ENCODE data around the gene SIAE. TPM values are rescaled to one million over a fixed set of nuclear protein-coding genes. Genes with fewer than 3 reads are reported as not detected.

The SIAE gene
- polyA plus RNA-seq, 1 donor, result 8.9 TPM

Other genes with a start within 250 kb of the SIAE start
- not detected for gene OR8B4, start 248.9 kb downstream of the SIAE start, polyA plus RNA-seq (ENCODE audit: insufficient read length)
- not detected for gene OR8B8, start 228.0 kb downstream of the SIAE start, polyA plus RNA-seq (ENCODE audit: insufficient read length)
- not detected for gene OR8B12, start 130.1 kb downstream of the SIAE start, polyA plus RNA-seq (ENCODE audit: insufficient read length)
- gene OR8A1, start 103.7 kb downstream of the SIAE start, polyA plus RNA-seq (ENCODE audit: insufficient read length), result 0.37 TPM
- not detected for gene PANX3, start 62.3 kb downstream of the SIAE start, polyA plus RNA-seq (ENCODE audit: insufficient read length)
- gene TBRG1, start 50.9 kb downstream of the SIAE start, polyA plus RNA-seq (ENCODE audit: insufficient read length), result 23.1 TPM
- gene SPA17, start 165 bp upstream of the SIAE start, polyA plus RNA-seq (ENCODE audit: insufficient read length), result 2.1 TPM
- 5.3 TPM for gene NRGN, start 66.2 kb upstream of the SIAE start, polyA plus RNA-seq (ENCODE audit: insufficient read length)
- gene VSIG2, start 78.5 kb upstream of the SIAE start, polyA plus RNA-seq (ENCODE audit: insufficient read length), result 1.0 TPM
- 65.1 TPM for gene ESAM, start 88.6 kb upstream of the SIAE start, polyA plus RNA-seq (ENCODE audit: insufficient read length)
- gene MSANTD2, start 126.7 kb upstream of the SIAE start, polyA plus RNA-seq (ENCODE audit: insufficient read length), result 15.9 TPM
- 31.8 TPM for gene ROBO3, start 191.7 kb upstream of the SIAE start, polyA plus RNA-seq (ENCODE audit: insufficient read length)
- gene ROBO4, start 224.1 kb upstream of the SIAE start, polyA plus RNA-seq (ENCODE audit: insufficient read length), result 43.3 TPM
- 0.26 TPM for gene HEPN1, start 245.5 kb upstream of the SIAE start, polyA plus RNA-seq (ENCODE audit: insufficient read length)